Heart left ventricle (tissue), 13 donors: ENCODE results near the gene SELP.
"Not testable (repeated sequence)": the region's sequence is repeated elsewhere in the genome, so short reads cannot be mapped to it uniquely, and the experiment has no call there.

ENCODE experiments used
- CTCF ChIP-seq, 12 donors: fragments of 200-600 bp; sonication (generic) in 4 of 12; IDR thresholded peaks; one replicate each; pipeline versions ENCODE4 v1.5.0 to v1.8.0; 2018 to 2022; ENCODE audit warnings: antibody characterized with exemption in 12 of 12, mild to moderate bottlenecking in 5 of 12
- POLR2A ChIP-seq, 2 donors: fragments of 450-650 bp; IDR thresholded peaks; one replicate each; pipeline ENCODE4 v1.6.1; 2017; ENCODE audit warnings: antibody characterized with exemption in 2 of 2, mild to moderate bottlenecking in 2 of 2, moderate library complexity in 2 of 2
- donor health status: ischemic (EF 13 %, LVEDD 7.1; RV severe dilation, severe dysfunction).
- donor health status: DM: no; HTN: yes; CAD: no.
- donor health status: DM: no; HTN: no; CAD: no.
- donor health status: ischemic (EF 25% LVEDD 6.9; RV normal size, moderate dysfunction).
- donor health status: ischemic (EF 25% LVEDD 5.7; RV mildly dilated, moderate dysfunction).
- donor health status: ischemic (EF 35%, LVEDD 5.7; RV mildly dilated, moderate dysfunction).
- donor health status: nonischemic (EF 11% LVEDD 7.7; RV severe dilation, severe dysfunction).
- donor health status: DM: yes; HTN: yes; CAD: no.
- donor health status: PGD.
- donor health status: ischemic (EF 29% LVEDD 5.4; RV normal size, mild dysfunction).
- donor health status: nonischemic (EF 23%, LVEDD 6.1; RV moderate dilation, normal function).

- not testable (repeated sequence) for TF ChIP-seq CTCF, POLR2A (IDR thresholded peaks at IDR 0.05)
Measured at GRCh38 chr1:169667699-169668596, 38.0 kb upstream of the SELP start.
